Skeletal muscle satellite cell (primary cell): ENCODE data around the gene SH3RF1. TPM values are rescaled to one million over a fixed set of nuclear protein-coding genes. Genes with fewer than 3 reads are reported as not detected.
A peak's percentile ranks its signal among the peaks of the same experiment; 100 is the strongest.

Experiments
- H3K27me3 ChIP-seq: 2 replicates; pipeline ENCODE4 v1.7.0; 2013; ENCODE audit warnings: low read length; ENCODE audit not compliant: control insufficient read depth, insufficient read depth
- H3K36me3 ChIP-seq: 2 replicates; pipeline ENCODE4 v1.7.0; 2013; ENCODE audit warnings: mild to moderate bottlenecking, control low read depth, low read length; ENCODE audit not compliant: insufficient read depth
- H3K4me1 ChIP-seq: 2 replicates; pipeline ENCODE4 v1.7.0; 2013; ENCODE audit warnings: low read length; ENCODE audit not compliant: control insufficient read depth, insufficient read depth
- H3K4me2 ChIP-seq: 2 replicates; pipeline ENCODE4 v1.7.0; 2013; ENCODE audit warnings: mild to moderate bottlenecking, low read length
- H3K4me3 ChIP-seq: 2 replicates; pipeline ENCODE4 v1.7.0; 2013; ENCODE audit warnings: low read length
- H3K9ac ChIP-seq: 2 replicates; pipeline ENCODE4 v1.7.0; 2013; ENCODE audit warnings: mild to moderate bottlenecking, low read depth, low read length, moderate library complexity
- H3K9me3 ChIP-seq: replicated peaks from 2 replicates; pipeline ENCODE4 v1.7.0; 2013; ENCODE audit warnings: mild to moderate bottlenecking, control low read depth, low read length
- total RNA-seq: library from RNA; depleted of rRNA; stranded (reverse); fragments of >200 nt; gene quantifications from 2 replicates; pipeline ENCODE4 v1.2.3, GENCODE V29; 2012; rRNA removed

Gene SH3RF1
- total RNA-seq: 14.7 and 16.6 TPM in 2 replicates

DNA sequence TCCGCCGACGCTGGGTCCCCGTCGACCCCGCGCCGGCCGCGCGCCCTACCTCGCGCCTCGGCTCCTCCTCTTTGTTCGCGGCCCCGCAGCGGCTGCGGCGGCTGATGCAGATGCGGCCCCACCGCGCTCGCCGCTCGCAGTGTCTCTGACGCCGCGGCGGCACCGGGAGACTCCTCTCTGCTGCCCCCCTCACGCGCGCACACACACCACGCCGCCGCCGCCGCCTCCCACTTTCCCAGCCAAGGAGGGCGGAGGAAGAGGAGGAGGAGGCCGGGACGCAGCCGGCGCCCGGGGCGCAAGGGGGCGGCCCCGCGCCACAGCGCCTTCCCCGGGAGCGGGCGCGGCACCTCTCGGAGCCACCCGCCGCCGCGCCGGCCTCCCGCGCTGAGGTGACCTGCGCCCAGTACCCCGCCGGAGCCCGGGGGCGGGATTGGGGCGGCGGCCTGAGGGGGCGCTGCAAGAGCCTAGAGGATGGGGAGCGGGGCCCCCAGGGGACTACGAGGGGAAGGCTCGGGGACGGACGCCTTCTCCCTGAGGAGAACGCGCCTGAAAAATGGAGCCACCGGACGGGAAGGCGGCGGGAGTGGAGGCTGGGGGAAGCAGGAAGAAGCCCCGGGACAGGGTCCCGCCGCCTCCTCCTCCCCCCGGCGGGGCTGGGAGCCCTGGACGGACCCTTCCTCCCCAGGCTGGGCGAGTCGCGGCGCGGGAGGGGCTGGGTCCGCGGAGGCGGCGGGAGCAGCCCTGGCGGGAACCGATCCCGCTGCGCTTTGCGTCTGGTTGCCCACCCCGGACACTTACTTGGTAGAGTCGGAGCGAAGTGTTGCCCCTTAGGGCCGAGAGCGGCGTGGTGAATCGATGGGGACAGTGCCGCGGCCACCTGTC is at the start of gene SH3RF1:
Gene SH3RF1 (minus strand): TSS at position 147 of the 882 bp plus-strand sequence. CDS start 1,744 bp downstream, outside the sequence.
- no peaks in the 10 kb centered on the region for H3K9me3 ChIP-seq
- H3K36me3 ChIP-seq: peaks cover 11% of the 10 kb centered on the region
- H3K9ac ChIP-seq: peak within 1 kb of the TSS; percentile 99
- H3K4me3 ChIP-seq: peak within 1 kb of the TSS; percentile 89
- H3K4me2 ChIP-seq: peak within 1 kb of the TSS; percentile 78
- no peaks in the 10 kb centered on the region for H3K27me3 ChIP-seq
- peaks cover 31% of the 10 kb centered on the region for H3K4me1 ChIP-seq

DNA sequence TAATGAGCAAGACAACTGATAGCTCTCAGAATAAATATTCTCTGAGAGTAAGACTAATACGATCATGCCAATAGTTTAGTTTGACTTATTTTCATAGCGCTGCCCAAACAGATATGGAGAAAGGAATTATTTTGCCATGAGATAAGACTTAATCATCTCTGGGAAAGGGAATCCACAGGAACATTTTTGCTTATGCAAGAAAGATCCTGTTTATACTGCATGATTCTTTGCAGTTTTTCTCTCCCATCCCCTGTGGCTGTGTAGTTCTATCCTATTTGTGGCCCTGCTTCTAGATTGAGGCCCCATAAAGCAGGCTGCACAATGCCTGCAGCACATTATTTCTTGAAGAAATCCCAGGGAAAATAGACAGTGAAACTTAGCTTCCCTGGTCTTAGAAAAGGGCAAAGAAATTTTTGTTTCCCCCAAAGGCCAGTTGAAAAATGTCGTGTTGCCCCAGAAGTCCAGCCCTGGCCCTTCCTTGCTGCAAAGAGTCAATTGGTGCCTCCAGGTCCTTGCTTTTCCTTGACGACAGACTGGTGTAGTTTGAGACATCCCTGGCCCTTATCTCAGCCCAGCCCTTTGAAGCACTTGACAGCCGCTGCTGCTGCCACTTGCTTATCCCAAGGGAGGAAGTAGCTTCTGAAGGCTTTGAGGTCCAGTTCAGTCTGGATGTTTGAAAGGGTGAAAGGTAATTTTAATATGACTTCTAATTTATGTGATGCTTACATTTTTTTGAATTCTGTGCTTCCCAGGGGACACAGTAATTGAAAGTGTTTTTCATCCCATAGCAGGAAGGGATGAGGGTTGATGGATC is 45.0 kb upstream of the SH3RF1 start:
- H3K36me3 ChIP-seq: no peaks in the 10 kb centered on the region
- H3K9ac ChIP-seq: peak overlapping the region; percentile 70

DNA sequence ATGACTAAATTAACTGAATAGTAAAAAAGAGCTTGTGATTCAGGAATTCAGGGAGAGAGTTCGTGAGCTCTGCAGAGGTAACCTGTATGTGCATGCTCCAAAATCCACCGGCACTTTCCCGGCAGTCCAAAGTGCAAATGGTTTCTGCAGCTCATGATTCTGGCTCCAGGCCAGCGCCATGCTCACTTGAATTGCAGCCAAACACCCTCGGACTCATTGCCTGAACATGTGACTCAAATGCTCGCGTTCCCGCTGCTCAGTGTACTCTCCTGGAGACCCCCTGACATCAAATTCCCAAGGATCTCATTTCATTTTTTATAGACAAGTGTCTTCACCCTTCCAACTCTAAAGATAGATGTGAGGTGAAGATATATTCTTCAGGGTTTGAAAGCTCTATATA is 44.1 kb upstream of the SH3RF1 start:
- peak overlapping the region; percentile 74 for H3K4me2 ChIP-seq
- H3K36me3 ChIP-seq: no peaks in the 10 kb centered on the region
- H3K4me3 ChIP-seq: peak overlapping the region; percentile 21
- peaks cover 21% of the 10 kb centered on the region for H3K4me1 ChIP-seq
- no peaks in the 10 kb centered on the region for H3K9me3 ChIP-seq
- no peaks in the 10 kb centered on the region for H3K27me3 ChIP-seq
- peak overlapping the region; percentile 70 for H3K9ac ChIP-seq

More for the DNA sequence above, 45.0 kb upstream of the SH3RF1 start:
- Histone ChIP-seq H3K4me3 (no peak overlapping the region), H3K27me3 (no peaks in the 10 kb centered on the region), H3K4me2 (peak overlapping the region; percentile 74), H3K9me3 (no peaks in the 10 kb centered on the region), H3K4me1 (peaks cover 21% of the 10 kb centered on the region)

DNA sequence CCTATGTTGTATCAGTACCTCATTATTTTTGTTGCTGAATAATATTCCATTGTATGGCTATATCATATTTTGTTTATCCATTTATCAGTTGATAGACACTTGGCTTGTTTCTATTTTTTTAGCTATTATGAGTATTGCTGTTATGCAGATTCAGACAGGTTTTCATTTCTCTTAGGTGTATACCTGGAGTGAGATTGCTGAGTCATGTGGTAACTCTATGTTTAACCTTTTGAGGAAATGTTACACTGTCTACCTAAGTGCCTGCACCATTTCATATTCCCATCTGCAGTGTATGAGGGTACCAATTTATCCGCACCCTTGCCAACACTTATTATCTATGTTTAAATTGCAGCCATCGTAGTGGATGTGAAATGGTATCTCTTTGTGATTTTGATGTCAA is 43.0 kb upstream of the SH3RF1 start:
- no peak overlapping the region for H3K4me3 ChIP-seq
- H3K4me2 ChIP-seq: no peak overlapping the region
- H3K27me3 ChIP-seq: no peaks in the 10 kb centered on the region
- no peak overlapping the region for H3K9ac ChIP-seq
- no peaks in the 10 kb centered on the region for H3K9me3 ChIP-seq
- no peaks in the 10 kb centered on the region for H3K36me3 ChIP-seq
- peaks cover 21% of the 10 kb centered on the region for H3K4me1 ChIP-seq

DNA sequence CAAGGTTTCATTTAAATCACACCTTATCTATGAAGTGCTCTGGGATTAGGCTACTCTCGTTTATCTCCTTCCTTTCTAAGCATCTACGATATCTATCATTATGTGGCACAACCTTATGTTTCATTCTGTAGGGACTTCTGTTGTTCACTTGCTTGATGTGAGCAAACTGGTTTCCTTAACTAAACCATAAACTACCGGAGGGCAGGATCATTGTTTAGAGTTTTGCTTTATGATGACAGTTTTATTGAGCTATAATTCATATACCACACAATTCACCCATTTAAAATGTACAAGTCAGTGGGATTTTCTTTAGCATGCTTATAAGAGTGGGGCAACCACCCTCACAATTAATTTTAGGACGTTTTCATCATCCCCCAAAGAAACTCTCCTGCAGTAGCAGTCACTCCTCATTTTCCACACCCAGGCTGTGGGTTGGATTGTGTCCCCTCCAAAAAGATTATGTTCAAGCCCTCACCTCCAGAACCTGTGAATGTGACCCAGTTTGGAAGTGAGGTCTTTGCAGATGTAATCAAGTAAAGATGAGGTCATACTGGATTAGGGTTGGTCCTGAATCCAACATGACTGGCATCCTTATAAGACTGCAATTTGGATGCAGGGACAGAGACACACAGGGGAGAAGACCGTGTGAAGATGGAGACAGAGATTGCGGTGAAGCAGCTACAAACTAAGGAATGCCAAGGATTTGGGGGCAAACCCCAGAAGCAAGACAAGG is 42.1 kb upstream of the SH3RF1 start:
- H3K4me1 ChIP-seq: peaks cover 21% of the 10 kb centered on the region
- H3K9me3 ChIP-seq: no peaks in the 10 kb centered on the region
- H3K9ac ChIP-seq: no peak overlapping the region
- H3K4me2 ChIP-seq: no peak overlapping the region
- H3K27me3 ChIP-seq: no peaks in the 10 kb centered on the region
- no peaks in the 10 kb centered on the region for H3K36me3 ChIP-seq
- H3K4me3 ChIP-seq: no peak overlapping the region

DNA sequence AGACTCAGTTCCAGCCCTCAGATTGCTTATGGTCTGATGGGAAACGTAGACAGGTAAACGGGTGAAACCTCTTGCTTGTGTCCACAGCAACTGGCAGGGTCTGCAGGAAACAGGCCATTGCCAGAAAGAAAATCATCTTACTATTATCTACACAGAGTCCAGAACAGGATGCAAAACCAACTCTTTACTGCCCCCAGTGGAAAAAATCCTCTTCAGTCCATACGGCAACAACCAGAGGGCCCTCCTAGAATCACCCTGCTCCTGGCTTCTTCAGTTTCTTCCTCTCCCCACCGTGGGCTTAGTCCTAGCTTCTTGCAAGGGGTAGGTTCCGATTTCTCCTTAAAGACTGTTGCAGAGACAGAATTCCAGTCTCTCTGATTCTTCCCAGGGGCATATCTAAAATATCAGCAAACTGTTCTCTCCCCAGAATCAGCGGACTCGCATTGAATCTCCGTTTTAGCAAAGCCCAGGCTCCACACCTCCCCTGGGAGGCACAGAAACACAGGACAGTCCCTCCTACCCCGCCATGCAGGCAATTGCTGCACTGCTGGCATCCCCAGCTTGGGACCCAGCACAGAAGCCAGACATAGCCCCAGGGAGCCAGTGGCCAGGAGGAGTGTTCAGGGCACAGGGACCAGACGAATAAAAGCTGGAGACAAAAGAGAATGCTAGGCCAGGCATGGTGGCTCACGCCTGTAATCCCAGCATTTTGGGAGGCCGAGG is 41.0 kb upstream of the SH3RF1 start:
- H3K4me1 ChIP-seq: peaks cover 21% of the 10 kb centered on the region
- H3K9me3 ChIP-seq: no peaks in the 10 kb centered on the region
- H3K4me3 ChIP-seq: no peak overlapping the region
- no peaks in the 10 kb centered on the region for H3K36me3 ChIP-seq
- no peak overlapping the region for H3K9ac ChIP-seq
- no peaks in the 10 kb centered on the region for H3K27me3 ChIP-seq
- H3K4me2 ChIP-seq: no peak overlapping the region

DNA sequence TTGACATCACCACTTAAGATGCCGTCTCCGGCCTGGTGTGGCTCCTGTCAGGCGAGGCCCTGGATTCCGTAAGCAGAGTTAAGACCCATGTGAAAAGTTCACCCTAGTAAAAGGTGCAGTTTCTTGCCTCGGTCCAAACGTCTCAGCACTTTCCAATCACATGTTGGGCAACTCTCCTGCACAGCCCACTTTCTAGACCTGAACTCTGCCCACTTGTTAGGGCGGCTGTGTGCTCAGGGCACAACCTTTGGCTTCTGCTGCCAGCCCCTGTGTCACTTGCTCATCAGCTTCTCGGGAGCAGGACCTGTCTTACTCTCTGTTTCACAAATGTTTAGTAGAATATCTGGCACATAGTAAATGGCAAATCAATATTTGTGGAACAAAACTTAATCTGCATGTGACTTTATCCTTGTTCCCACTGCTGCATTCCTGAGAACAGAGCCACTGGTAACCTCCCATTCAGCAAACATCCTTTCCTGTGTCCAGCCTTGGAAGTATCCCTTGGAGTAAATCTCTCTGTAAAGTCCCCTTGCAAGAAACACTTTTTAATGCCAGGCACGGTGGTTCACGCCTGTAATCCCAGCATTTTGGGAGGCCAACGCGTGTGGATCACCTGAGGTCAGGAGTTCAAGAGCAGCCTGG is 38.7 kb upstream of the SH3RF1 start:
- Histone ChIP-seq H3K9ac (no peak overlapping the region), H3K4me2 (no peak overlapping the region), H3K9me3 (no peaks in the 10 kb centered on the region), H3K27me3 (no peaks in the 10 kb centered on the region), H3K4me1 (peaks cover 12% of the 10 kb centered on the region), H3K4me3 (no peak overlapping the region), H3K36me3 (no peaks in the 10 kb centered on the region)

DNA sequence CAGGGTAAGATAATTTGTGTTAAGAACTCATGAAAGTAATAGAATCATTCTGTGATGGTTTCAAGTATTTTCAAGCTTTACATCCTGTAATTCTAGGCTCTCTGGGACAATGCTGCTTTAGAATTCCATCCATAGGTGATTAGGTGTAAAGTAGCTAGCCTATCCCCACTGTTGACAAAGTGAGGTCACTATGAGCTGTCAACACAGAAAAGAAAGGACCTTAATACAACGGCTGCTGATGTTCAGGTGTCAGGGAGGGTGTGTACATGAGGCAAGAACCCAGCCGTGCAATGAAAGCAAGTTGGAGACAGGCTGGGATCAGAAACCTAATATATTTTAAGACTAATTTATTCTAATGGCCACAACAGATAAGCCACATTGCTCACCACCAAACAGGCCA is 36.8 kb upstream of the SH3RF1 start:
- Histone ChIP-seq H3K4me3 (no peak overlapping the region), H3K9me3 (no peaks in the 10 kb centered on the region), H3K9ac (no peak overlapping the region), H3K4me1 (peaks cover 10% of the 10 kb centered on the region), H3K4me2 (no peak overlapping the region), H3K36me3 (no peaks in the 10 kb centered on the region), H3K27me3 (no peaks in the 10 kb centered on the region)

DNA sequence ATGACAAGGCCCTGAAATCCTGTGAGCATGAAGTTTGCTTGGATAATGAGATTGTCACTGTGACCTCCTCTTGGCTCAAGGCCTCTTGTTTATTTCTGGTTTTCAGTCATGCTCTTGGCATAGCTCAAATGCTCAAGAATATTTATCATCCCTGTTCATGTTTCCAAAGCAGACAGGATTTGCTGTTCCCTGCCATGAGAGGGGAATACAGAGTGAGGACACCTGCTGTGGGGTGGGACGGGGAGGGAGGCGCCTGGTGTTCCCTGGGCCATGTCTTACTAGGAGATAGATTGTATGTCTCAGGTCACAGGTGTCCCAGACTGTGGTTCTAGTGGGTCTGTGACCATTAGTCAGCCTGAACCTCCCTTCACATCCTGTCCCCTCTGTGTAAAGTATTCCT is 34.9 kb upstream of the SH3RF1 start:
- Histone ChIP-seq H3K4me3 (no peak overlapping the region), H3K36me3 (no peaks in the 10 kb centered on the region), H3K9me3 (no peaks in the 10 kb centered on the region), H3K4me1 (peaks cover 10% of the 10 kb centered on the region), H3K27me3 (no peaks in the 10 kb centered on the region), H3K9ac (no peak overlapping the region), H3K4me2 (no peak overlapping the region)

DNA sequence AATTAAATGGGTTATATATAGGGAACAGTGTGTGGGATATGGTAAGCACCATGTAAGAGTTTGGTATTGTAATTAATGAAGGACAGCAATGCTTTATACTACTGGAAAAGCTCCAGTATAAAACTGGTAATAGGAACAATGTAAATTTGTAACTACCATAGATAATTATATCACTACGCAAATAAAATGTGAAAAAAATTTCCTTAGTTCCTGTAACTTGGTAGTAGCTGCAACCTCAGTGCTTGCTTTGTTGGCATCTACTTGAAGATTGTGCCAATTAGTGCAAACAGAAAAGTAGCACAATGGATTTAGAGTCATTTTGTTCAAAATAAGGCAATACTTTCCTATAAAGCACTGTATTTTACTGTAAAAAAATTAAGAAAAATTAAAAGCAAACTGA is 34.4 kb upstream of the SH3RF1 start:
- no peaks in the 10 kb centered on the region for H3K36me3 ChIP-seq
- no peaks in the 10 kb centered on the region for H3K27me3 ChIP-seq
- no peak overlapping the region for H3K9ac ChIP-seq
- H3K9me3 ChIP-seq: no peaks in the 10 kb centered on the region
- H3K4me3 ChIP-seq: no peak overlapping the region
- peaks cover 10% of the 10 kb centered on the region for H3K4me1 ChIP-seq
- no peak overlapping the region for H3K4me2 ChIP-seq
